Uterus (tissue), 4 donors: ENCODE measurements around the gene KDELR1. TPM values are rescaled to one million over a fixed set of nuclear protein-coding genes. Genes with fewer than 3 reads are reported as not detected.

Experiments used
- DNase-seq, 2 donors: peaks; one replicate each; pipeline ENCODE4 v3.0.0-alpha.2; 2019 to 2020
- H3K27ac ChIP-seq, 2 donors: fragments of 200-600 bp; sonication (generic); 1 replicate in 1 of 2; 2 replicates in 1 of 2; pipeline ENCODE4 v1.5.1; 2016 to 2018
- H3K27me3 ChIP-seq, 2 donors: fragments of 200-600 bp; sonication (generic); one replicate each; pipeline ENCODE4 v1.5.1; 2018 to 2019; ENCODE audit warnings: control low read depth in 1 of 2
- H3K36me3 ChIP-seq, 2 donors: fragments of 200-600 bp; sonication (generic); one replicate each; pipeline ENCODE4 v1.5.1; 2019; ENCODE audit warnings: control low read depth in 1 of 2
- H3K4me1 ChIP-seq, 2 donors: fragments of 200-600 bp; sonication (generic); one replicate each; pipeline ENCODE4 v1.5.1; 2018 to 2019; ENCODE audit warnings: control low read depth in 1 of 2
- H3K4me3 ChIP-seq, 2 donors: fragments of 200-600 bp; sonication (generic); 1 replicate in 1 of 2; 2 replicates in 1 of 2; pipeline ENCODE4 v1.5.1; 2018 to 2019; ENCODE audit warnings: mild to moderate bottlenecking in 1 of 2
- H3K9me3 ChIP-seq, 2 donors: fragments of 200-600 bp; sonication (generic); one replicate each; pipeline ENCODE4 v1.5.1; 2019; ENCODE audit warnings: control low read depth in 1 of 2
- CTCF ChIP-seq, 4 experiments: fragments of 200-600 bp in 2 of 4; fragments of 450-650 bp in 2 of 4; sonication (generic) in 2 of 4; IDR thresholded peaks; one replicate each; pipeline ENCODE4 v1.5.1; 2016 to 2019; ENCODE audit warnings: antibody characterized with exemption in 4 of 4, mild to moderate bottlenecking in 2 of 4, moderate library complexity in 1 of 4
- POLR2A ChIP-seq, 2 donors: fragments of 450-650 bp; IDR thresholded peaks; one replicate each; pipeline ENCODE4 v1.6.1; 2016; ENCODE audit warnings: antibody characterized with exemption in 2 of 2, mild to moderate bottlenecking in 1 of 2, moderate library complexity in 1 of 2
- intact Hi-C: fragments of 100-400 bp; cut with DNase I; formaldehyde crosslinking; loops from one replicate; pipeline ENCODE4 v1.15.1; 2023; ENCODE audit warnings: low total_unique reads
- total RNA-seq, 4 donors: library from RNA; depleted of rRNA in 3 of 4; stranded (reverse); fragments of >200 nt in 3 of 4; gene quantifications; one replicate each; pipeline versions ENCODE4 v1.1.0 to v1.2.4, GENCODE V29; 2014 to 2023
- donor health status: DM: yes; HTN: yes; CAD: no.

Gene KDELR1
- total RNA-seq, 4 donors from 2014 or later, result 58.5 to 137 (median 89.3) TPM

DNA sequence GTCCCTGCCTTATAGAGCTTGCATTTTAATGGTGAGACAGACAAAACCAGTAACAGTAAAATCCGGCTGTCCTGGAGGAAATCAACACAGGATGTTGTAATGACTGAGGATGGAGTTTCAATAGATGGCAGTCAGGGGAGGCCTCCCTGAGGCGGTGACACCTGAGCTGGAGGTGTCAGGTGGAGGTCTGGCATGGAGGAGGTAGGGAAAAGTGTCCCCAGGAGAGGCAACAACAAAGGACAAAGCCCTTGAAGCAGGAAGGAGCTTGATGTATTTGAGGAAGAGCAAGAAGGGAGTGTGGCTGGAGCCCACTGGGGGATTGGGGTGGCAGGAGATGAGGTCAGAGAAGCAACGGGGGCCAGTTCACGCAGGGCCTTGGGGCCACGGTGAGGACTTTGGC lies 9.9 kb upstream of the KDELR1 start:
- Histone ChIP-seq H3K36me3 (no peaks in the 10 kb centered on the region), H3K9me3 (no peaks in the 10 kb centered on the region), H3K4me3 (no peak overlapping the region), H3K4me1 (no peaks in the 10 kb centered on the region), H3K27ac (no peak overlapping the region), H3K27me3 (peaks cover 12 to 15% of the 10 kb centered on the region in 2 donors)
- intact Hi-C loops, result no loop called here
- DNase-seq, result no peak
- TF ChIP-seq POLR2A (IDR thresholded peaks at IDR 0.05), result no peak
- no peak for TF ChIP-seq CTCF (IDR thresholded peaks at IDR 0.05)

DNA sequence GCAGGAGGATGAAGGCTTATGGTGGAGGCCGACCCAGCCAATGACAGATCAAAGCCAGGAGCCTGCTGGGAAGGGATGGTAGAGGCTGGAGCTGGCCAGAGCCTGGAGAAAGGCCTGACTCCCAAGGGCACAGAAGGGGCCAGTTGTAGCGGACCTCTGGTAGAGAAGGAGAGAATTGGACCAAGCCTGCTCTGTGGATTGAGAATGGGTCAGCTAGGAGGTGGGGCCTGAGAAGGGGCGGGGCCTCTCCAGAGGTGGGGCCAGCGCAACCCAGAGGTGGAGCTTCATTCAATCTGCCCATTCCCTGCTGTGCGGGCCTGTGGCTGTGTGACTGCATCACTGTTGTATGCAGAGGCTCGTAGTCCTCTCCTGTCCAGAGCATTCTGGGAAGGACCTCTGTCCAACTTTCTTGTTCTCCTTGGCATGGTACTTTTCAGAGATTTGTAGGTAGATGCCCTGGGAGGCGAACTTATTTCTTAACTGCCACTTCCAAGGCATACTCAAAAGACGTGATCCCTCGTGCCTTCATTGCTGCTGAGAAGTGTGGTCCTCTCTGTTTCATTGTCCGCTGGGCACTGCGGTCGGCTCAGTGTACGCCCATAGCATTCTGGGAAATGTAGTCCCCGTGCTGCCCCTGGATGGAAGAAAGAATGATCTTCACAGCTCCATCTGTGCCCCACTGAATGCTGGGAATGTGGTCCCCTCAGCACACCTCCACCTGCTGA lies 8.8 kb upstream of the KDELR1 start:
- no peak for TF ChIP-seq POLR2A (IDR thresholded peaks at IDR 0.05)
- TF ChIP-seq CTCF (IDR thresholded peaks at IDR 0.05), result no peak
- intact Hi-C loops, result no loop called here
- no peaks in the 10 kb centered on the region for H3K36me3 ChIP-seq
- peak in 1 of 2 donors; percentile 42 for DNase-seq
- no peaks in the 10 kb centered on the region for H3K4me1 ChIP-seq
- peaks cover 17 to 26% of the 10 kb centered on the region in 2 donors for H3K27me3 ChIP-seq
- H3K9me3 ChIP-seq, result no peaks in the 10 kb centered on the region
- H3K27ac ChIP-seq, result no peak overlapping the region
- no peak overlapping the region for H3K4me3 ChIP-seq

DNA sequence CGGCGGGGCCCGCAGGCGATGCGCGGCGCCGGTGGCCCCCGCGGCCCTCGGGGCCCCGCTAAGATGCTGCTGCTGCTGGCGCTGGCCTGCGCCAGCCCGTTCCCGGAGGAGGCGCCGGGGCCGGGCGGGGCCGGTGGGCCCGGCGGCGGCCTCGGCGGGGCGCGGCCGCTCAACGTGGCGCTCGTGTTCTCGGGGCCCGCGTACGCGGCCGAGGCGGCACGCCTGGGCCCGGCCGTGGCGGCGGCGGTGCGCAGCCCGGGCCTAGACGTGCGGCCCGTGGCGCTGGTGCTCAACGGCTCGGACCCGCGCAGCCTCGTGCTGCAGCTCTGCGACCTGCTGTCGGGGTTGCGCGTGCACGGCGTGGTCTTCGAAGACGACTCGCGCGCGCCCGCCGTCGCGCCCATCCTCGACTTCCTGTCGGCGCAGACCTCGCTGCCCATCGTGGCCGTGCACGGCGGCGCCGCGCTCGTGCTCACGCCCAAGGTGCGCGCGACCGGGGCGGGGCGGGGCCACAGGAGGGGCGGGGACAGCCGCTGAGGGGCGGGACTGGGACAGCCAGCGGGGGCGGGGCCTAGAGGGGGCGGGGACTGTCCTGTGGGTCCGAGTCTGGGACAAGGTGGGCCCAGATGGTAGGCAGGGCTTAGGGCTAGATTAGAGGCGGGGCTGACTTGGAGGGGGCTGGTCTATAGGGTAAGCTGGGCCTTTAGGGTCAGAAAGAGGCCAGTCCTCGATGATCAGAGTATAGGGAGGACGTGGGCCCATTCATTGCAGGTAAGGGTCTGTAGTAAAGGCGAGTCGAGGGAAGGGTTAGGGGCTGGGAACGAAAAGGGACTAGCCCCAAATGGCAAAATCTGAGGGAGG lies 7.3 kb upstream of the KDELR1 start:
- Histone ChIP-seq H3K4me3 (peak overlapping the region in 1 of 2 donors; percentile 20), H3K36me3 (no peaks in the 10 kb centered on the region), H3K9me3 (no peaks in the 10 kb centered on the region), H3K27ac (no peak overlapping the region), H3K4me1 (peaks cover 0 to 4% of the 10 kb centered on the region in 2 donors), H3K27me3 (peaks cover 25 to 41% of the 10 kb centered on the region in 2 donors)
- TF ChIP-seq CTCF (IDR thresholded peaks at IDR 0.05) (no peak), POLR2A (IDR thresholded peaks at IDR 0.05) (no peak)
- DNase-seq, result peak in 1 of 2 donors; percentile 51
- intact Hi-C loops, result loop anchor here (10.0 kb wide), 1 partner anchor 46 kb away; the partner anchor contains the start of gene GRWD1

- Histone ChIP-seq H3K27ac (no peak overlapping the region), H3K4me3 (peak overlapping the region in 1 of 2 donors; percentile 11)
- intact Hi-C loops, result loop anchor here (10.0 kb wide), 1 partner anchor 47 kb away; the partner anchor contains the start of gene GRWD1
Observed at GRCh38 chr19:48398102-48398374, 6.7 kb upstream of the KDELR1 start.

More at GRCh38 chr19:48398102-48398374, 6.7 kb upstream of the KDELR1 start:
- peaks cover 0 to 7% of the 10 kb centered on the region in 2 donors for H3K4me1 ChIP-seq
- no peaks in the 10 kb centered on the region for H3K9me3 ChIP-seq
- peaks cover 25 to 44% of the 10 kb centered on the region in 2 donors for H3K27me3 ChIP-seq
- no peaks in the 10 kb centered on the region for H3K36me3 ChIP-seq
- no peak for TF ChIP-seq POLR2A (IDR thresholded peaks at IDR 0.05)
- no peak for TF ChIP-seq CTCF (IDR thresholded peaks at IDR 0.05)
- DNase-seq, result no peak
